RPMI8226 (cell line): ENCODE results near the gene CAMTA1.
A peak's percentile ranks its signal among the peaks of the same experiment; 100 is the strongest.

Source experiments
- DNase-seq: peaks from one replicate; pipeline ENCODE4 v3.0.0-alpha.2; 2015

The CAMTA1 gene

DNA sequence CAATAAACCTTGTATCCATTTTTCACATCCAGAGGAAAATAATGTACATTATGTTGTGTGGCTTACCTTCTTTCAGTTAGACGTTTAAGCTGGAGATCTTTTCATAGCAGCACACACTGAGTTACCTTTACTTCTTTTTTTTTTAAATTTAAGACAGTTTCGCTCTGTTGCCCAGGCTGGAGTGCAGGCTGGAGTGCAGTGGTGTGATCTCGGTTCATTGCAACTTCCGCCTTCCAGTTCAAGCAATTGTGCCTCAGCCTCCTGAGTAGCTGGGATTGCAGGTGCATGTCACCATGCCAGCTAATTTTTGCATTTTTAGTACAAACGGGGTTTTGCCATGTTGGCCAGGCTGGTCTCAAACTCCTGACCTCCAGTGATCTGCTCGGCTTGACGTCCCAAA lies 7.4 kb upstream of the CAMTA1 start:
- no peak for DNase-seq

DNA sequence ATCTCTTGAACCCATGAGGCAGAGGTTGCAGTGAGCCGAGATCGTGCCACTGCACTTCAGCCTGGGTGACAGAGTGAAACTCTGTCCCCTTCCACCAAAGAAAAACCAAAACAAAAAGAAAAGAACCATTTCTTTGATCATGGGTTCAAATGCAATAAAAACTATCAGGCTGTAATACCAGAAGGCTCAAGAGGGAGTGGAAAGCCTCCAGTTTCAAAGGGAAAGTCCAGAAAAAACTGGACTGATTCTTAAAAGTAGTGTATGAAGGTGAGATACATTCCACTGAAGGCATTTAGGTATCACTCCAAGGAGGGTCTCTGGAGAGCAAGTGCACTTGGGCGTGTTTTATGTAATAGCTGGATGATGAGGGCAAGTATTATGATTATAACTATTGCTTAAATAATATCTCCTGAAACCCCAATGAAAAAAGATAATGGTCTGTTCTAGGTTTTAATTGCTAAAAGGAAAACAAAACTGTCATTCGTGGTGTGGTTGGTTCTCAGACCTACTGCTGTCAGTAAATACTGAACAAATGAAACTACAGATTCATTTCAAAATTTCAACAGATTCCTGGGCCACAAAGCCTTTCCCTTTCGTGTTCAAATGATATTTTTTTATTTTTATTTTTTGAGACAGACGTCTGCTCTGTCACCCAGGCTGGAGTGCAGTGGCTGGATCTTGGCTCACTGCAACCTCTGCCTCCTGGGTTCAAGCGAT lies 6.0 kb upstream of the CAMTA1 start:
- DNase-seq, result no peak

DNA sequence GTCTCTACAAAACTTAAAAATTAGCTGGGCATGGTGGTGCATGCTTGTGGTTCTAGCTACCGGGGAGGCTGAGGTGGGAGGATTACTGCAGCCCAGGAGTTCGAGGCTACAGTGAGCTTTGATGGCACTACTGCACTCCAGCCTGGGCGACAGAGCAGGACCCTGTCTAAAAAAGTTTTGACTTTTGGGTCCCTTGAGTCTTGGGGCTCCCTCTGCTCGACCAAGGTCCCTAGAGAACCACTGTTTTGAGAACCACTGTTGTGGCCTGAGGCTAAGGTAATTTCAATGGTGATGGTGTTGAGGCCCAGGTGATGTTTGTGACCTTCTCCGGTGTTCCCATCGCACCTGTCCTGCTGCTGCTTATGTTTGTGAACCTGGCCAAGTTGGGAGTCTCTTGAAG lies 3.1 kb upstream of the CAMTA1 start:
- no peak for DNase-seq

DNA sequence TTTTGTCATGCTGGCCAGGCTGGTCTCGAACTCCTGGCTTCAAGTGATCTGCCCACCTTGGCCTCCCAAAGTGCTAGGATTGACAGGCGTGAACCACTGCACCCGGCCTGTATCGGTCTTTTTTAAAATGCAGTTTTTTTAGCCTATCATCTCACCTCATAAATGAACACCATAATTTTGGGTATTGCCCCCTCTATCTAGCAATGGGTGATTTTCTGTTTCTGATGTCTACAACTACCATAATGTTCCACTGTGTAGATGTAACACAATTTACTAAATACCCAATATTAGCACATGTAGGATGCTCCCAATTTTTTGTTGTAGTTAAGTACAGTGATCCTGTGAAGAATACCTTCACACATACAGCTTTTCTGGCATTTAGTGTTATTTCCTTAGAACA lies 2.0 kb upstream of the CAMTA1 start:
- DNase-seq, result no peak

DNA sequence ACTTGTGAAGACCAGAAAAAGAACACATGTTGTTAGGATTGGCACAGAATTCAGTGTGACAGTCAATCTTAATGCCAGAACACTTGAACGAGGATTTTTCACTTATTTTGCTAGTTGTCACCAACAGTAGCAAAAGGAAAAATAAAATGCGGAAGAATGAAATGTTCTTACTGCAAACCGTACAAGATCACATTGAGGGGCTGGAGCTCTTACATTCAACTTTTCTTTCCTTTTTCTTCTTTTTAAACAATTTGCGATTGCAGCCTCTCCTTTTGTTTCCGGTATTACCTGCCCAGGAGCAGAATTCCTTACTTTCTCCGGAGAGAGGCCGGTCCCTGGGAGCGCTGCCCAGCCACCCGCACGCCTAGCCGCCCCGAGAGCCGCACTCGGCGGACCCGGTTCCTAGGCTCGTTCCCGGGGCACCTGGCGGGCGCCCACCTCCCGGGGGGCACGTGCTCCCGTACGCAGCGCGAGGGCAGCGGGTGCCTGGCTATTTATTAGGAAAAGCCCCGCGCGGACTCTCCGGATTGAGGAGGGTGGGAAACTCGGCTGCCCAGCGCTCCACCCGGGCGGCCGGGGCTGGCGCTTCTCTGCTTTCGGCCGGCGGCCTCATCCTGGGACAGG lies 1.2 kb upstream of the CAMTA1 start:
- DNase-seq, result peak; percentile 29

DNA sequence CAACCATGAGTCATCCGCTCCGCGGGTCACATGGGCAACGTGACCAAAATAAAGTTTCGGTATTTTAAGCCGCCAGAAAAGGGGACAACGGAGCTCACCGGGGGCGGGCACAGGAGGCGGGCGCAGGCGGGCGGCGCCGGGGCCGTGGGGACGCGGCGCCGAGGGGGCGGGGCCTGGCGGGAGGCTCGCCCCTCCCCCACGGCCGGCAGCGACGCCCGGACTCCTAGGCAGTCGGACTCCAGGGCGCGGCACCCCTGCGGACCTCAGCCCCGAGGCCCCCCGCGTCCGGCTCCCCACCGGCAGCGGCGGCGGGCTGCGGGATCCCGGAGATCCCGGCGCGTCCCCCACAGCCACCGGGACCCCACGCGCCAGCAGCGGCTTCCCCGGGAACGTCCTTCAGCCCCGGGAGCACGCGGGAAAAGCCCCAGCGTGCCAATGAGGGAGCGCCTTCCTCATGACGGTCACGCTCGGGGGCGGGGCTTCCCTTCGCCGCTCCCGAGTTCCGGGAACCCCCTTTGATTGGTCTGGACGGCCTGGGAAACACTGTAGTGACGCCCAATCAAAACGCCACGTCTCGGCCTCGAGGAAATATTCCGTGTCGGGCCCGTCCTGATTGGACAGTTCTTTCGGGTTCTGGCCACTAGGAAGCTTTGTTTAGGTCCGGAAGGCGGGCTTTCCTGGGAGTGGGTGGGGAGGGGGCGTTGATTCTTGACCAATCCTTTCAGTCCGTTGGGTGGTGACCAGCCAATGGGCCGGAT lies 515 bp upstream of the CAMTA1 start:
- DNase-seq, result peak; percentile 100

DNA sequence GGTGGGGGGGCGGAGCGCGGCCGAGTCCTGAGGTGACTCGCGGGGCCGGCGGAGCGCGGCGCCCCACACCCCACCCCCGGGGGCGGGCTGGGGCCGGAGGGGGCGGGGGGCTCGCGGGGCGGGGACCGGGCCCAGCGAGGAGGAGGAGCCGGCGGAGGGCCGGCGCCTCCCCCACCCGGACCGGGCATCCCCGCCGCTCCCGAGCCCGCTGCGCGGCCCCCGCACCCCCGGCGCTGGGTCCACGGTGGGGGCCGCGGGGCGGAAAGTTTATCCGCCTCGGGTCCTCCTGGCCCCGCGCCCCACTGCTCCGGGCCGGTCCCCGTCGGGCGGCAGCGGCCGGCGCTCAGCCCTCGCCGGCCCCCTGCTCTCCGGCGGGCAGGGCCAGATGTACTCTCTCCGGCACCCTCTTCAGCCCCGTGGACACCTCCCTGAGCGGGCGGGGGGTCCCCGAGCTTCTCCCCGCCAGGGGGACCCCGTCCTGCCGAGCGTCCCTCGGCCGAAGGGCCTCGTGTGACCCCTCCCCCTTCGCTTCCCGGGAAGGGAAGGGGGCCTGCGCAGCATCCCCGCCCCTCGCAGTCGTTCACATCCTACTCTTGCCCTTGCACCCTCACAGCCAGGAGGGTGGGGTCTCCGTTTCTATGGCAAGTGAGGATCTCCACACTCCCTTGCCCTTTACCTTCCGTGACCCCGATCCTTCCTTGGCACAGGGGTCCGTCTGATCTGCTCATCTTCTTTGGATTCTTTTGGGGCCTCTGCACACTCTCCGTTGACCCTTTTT lies 663 bp downstream of the CAMTA1 start:
- DNase-seq, result peak; percentile 57

DNA sequence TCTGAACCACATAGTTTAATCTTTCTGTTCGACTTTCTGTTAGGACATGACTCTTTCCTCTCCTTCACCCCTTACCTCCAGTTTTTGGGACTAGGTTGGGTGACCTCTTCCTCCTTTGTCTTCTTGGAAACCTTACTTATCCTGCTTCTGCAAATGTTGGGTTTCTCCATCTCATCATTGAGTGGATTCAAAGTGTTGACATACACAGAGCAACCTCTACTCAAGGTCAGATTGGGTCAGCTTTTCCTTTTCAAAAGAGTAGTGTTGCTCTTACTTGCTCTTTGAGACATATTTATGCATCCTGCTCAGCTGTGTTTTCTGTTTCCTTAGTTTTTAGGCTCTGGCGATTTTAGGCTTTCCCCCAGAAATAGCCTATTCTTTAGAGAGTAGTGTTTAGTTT lies 3.7 kb downstream of the CAMTA1 start:
- no peak for DNase-seq

DNA sequence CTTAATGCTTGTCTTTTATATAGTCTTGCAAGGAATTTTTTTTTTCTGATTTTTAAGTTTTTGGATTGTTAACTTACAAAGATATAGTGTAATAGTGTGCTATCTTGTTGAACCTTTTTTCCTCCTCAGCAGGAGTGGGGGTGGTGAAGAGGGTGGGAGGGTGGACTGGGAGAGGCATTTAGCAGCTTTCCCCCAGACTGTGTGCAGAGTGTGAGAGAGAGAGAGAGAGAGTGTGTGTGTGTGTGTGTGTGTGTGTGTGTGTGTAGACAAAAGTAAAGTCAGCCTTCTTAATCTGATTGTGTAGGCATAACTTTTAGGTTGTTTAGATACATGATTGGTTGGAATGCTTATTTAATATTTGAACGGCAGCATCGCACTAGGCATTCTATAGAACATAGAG lies 4.9 kb downstream of the CAMTA1 start:
- no peak for DNase-seq

DNA sequence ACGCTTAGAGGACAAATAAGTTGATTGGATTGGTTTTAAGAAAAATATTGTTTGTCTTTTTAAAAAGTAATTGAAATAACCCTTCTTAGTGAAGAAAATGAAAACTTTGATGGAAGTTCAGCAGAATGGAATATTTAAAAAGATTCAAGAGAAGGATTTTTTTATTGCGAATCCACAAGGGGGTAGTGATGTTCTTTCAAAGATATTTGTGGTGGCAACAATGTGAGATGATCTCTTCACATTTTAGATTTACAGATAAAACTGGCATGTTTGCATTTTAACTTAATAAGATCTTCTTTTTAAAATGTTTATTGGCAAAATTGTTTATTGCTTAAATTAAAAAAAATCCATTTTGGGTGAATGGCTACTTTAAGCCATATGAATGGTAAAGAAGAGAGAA lies 8.9 kb downstream of the CAMTA1 start:
- peak; percentile 20 for DNase-seq

DNA sequence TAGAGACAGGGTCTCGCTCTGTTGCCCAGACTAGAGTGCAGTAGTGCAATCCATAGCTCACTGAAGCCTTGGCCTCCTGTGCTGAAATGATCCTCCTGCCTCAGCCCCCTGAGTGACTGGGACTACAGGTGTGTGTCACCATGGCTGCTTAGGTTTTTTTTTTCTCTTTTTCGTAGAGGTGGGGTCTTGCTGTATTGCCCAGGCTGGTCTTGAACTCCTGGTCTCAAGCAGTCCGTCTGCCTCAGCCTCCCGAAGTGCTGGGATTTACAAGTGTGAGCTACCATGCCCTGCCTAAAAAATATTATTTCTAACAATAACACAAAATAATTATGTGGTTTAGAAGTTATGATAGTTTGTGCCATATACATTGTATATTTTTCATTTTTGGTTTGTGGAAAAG lies 9.9 kb downstream of the CAMTA1 start:
- no peak for DNase-seq

DNA sequence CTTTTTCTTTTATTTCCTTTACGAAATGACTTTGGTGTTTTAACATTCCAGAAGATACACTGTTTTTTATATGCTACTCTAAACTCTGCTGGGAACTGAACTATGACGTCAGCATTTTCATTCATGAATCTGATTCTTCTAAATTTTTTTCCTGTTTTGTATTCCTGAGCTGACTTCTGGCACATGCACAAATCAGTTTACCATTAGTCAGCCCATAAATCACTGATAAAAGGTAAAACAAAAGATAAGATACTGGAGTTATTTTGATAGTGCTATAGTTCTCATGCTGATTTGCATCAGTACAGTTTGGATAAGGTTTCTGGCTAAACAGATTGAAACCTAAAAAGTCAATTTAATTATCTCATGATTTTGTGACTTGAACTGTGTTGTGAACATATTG lies 10.4 kb downstream of the CAMTA1 start:
- no peak for DNase-seq

DNA sequence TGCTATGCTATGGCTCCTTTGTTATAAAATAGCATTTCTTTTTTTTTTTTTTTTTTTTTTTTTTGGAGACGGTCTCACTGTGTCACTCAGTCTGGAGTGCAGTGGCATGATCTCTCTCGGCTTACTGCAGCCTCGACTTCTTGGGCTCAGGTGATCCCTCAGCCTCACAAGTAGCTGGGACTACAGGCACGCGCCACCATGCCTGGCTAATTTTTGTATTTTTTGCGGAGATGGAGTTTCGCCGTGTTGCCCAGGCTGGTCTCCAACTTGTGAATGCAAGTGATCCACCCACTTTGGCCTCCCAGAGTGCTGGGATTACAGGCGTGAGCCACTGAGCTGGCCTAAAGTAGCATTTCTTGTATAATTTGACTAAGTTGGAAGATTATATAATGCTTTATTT lies 10.8 kb downstream of the CAMTA1 start:
- DNase-seq, result no peak

DNA sequence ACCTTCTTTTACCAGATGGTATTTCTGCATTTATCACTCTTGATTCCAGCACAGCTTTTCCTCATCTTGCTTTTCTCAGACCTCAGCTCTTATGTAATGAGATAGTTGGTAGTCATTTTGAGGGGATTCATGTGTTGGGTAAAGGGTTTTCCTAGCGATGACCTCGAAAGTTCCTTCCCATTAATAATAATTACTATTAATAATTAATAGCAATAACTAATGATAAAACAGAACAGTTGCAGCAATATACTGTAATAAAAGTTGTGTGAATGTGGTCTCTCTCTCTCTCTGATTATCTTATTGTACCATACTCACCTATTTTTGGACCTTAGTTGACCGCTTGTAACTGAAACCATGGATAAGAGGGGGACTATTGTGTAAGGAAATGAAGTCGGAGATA lies 14.2 kb downstream of the CAMTA1 start:
- DNase-seq, result no peak

DNA sequence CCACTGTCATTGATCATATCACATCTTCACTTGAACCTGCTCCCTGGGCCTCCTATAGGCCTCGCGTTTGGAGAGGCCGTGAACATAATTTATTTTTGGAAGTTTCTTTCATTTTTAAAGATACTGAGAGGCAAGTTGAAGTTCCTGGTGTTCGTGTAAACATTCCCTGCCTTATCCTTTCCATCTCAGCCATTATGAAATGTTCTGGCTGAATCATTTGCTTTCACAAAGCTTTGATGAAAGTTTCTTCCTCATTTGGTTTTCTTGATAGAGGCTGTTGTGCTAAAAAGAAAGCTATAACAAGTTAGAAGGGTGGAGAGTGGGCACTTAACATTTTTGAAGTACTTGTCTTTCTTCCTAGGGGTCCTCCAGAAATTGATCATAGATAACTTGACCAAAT lies 15.5 kb downstream of the CAMTA1 start:
- DNase-seq, result no peak

DNA sequence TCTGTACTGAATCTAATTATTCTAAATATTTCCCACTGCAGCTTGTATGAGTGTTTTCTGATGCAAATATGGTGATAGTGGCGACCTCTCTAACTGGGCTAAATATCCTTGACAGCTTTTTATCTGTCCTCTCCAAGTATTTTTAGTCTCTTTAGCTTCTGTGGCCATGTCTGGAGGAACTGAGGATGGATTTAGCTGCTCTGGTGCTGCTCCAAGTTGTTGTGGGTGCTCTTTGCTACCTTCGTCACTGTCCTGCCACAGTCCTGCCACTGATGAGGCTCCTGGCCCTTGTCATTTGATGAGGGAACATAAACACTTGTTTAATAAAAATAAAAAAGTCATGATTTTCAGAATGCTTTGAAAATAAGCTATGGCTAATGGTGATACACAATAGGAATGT lies 15.9 kb downstream of the CAMTA1 start:
- DNase-seq, result no peak

DNA sequence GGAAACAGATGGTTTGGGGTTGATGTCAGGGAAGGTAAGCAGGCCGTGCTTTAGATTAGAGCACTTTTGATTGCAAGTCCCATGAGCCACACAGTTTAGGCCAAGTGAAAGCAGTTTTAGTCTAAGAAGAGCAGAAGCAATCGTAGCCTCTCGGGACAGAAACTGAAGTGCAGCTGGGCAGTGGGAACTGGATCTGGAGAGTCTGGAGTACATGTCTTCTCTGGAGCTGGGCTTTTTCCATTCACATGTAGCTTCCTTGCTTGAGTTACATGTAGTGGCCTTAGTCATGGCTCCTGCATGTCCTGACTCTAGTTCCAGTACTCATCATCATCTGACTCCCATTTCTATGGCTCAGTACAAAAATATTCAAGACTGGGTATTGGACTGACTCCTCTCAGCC lies 16.7 kb downstream of the CAMTA1 start:
- DNase-seq, result no peak

DNA sequence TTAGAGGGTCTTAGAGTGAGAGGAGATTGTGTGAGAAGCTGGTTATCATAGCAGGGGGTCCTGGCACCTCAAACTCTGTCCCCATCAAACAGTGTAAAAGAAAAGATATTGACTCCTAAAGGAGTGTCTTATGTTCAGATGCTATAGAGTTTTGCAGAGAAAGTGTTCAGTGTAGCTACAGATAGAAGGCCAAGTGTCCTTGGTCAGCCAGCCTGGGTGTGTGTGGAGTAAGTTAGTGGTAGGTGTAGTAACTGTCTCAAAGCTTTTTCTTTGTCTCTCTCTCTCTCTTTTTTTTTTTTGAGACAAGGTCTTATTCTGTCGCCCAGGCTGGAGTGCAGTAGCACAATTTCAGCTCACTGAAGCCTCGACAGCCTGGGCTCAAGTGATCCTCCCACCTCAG lies 17.2 kb downstream of the CAMTA1 start:
- no peak for DNase-seq

DNA sequence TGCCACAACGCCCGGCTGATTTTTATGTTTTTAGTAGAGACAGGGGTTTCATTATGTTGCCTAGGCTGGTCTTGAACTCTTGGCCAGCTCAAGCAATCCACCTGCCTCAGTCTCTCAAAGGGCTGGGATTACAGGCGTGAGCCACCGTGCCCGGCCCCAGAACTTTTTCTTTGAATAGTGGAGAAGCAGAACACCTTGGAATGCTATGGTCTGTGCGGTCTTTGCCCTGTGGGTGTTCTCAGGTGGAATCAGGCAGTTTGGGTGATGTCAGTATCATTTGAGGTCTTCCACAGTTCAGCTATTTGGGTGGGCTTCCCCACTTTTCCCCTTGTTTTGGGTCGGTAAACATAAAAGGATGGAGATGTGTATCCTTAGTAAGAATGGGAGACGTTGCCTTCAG lies 17.6 kb downstream of the CAMTA1 start:
- no peak for DNase-seq

DNA sequence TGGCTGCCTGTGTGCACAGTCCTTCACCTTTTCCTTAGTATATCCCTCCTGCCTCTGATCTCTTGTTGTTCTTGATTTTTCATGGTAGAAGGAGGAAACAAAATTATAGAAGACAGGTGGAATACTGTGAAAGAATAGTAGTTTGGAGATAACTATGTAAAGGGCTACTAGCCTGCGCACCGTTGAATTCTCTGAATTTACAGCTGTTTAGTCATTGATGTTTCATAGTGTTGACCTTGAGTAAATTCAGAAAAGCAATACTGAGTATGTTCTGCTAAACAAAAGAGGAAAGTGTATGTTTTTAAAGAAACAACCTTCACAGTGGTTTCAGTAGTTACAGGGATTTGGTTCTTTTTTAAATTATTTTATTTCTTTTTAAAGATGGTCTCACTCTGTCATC lies 18.1 kb downstream of the CAMTA1 start:
- no peak for DNase-seq

DNA sequence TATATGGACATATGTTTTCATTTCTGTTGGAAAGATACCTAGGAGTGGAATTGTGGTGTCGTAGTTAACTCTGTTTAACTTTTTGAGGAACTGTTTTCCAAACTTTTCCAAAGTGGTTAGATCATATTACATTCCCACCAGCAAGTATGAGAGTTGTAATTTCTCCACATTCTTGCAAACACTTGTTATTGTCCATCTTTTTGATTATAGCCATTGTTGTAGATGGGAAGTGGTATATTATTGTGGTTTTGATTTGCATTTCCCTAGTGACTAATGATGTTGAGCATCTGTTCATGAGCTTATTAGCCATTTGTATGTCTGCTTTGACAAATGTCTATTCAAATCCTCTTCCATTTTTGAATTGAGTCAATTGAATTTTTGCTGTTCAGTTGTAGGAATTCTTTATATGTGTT lies 19.8 kb downstream of the CAMTA1 start:
- no peak for DNase-seq

DNA sequence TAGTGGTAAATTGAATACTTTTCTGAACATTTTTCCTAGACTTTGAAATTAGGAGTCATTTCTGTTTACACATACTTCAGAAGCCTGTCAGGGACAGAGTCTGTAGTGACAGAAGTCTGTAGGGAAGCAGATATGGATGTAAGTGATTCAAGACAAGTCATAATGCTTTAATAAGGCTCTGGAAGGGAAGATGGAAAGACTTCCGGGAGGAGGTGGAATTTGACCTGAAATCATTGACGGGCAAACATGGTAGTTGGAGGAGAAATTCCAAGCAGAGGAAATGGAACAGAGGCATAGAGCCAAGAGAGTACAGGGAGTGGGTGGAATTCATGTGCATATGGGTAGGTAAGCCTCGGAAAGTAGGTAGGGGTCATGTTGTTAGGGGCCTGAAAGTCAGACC lies 22.5 kb downstream of the CAMTA1 start:
- no peak for DNase-seq

DNA sequence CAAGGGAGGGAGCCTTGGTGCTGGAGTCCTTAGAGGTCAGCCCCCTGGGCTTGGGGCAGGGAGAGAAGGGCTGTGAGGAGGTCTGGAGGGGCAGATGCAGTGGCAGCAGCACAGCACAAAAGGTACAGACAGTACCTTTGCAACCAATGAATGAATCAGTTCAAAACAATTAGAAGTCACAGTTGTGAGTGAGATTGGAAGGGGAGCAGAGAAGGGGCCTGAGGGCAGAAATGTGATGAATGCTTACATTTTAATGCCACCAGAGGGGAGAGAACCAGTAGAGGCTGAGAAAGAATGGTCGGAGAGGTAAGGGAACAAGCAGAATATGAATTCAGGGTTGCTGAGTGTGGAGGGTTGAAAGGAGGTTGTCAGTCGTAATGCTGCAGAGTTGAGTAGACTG lies 24.2 kb downstream of the CAMTA1 start:
- DNase-seq, result no peak
